Muscle of leg (tissue), 16 donors: ENCODE data around the gene COG2. TPM values are rescaled to one million over a fixed set of nuclear protein-coding genes. Genes with fewer than 3 reads are reported as not detected.
A peak's percentile ranks its signal among the peaks of the same experiment; 100 is the strongest.
"Not testable (repeated sequence)": the region's sequence is repeated elsewhere in the genome, so short reads cannot be mapped to it uniquely, and the experiment has no call there.

Experiments used
- DNase-seq: peaks from one replicate; pipeline ENCODE4 v3.0.0; 2013
- H3K27ac ChIP-seq: one replicate; pipeline ENCODE4 v1.5.1; 2013; ENCODE audit warnings: mild to moderate bottlenecking, low read length, control low read depth
- H3K27me3 ChIP-seq: one replicate; pipeline ENCODE4 v1.6.1; 2013; ENCODE audit warnings: low read length; ENCODE audit not compliant: control insufficient read depth, insufficient read depth
- H3K36me3 ChIP-seq: one replicate; pipeline ENCODE4 v1.6.1; 2013; ENCODE audit warnings: low read length; ENCODE audit not compliant: control insufficient read depth, insufficient read depth
- H3K4me1 ChIP-seq: one replicate; pipeline ENCODE4 v1.6.1; 2013; ENCODE audit warnings: low read length; ENCODE audit not compliant: control insufficient read depth, insufficient read depth
- H3K4me3 ChIP-seq: one replicate; pipeline ENCODE4 v1.5.1; 2013; ENCODE audit warnings: low read length, control low read depth
- H3K9me3 ChIP-seq: replicated peaks from 2 replicates; pipeline ENCODE4 v1.6.1; 2013; ENCODE audit warnings: low read depth, low read length; ENCODE audit not compliant: control insufficient read depth
- WGBS: methylation state at CpG from one replicate; pipeline ENCODE4 v1.1.5; 2013; ENCODE audit warnings: missing lambda C conversion rate; ENCODE audit not compliant: insufficient coverage; 5-methylcytosine and 5-hydroxymethylcytosine counted together
- long read RNA-seq, 11 donors: transcript quantifications; one replicate each; lab custom pipeline, GENCODE V29; 2026
- polyA plus RNA-seq, 8 donors: library from polyadenylated mRNA; unstranded; fragments of 120-200 nt; gene quantifications; one replicate each; pipeline versions ENCODE4 v1.2.1 to v1.2.3, GENCODE V29; 2013; ENCODE audit warnings: inconsistent platforms in 1 of 8, low replicate concordance in 1 of 8; ENCODE audit not compliant: insufficient read length in 8 of 8, insufficient read depth in 1 of 8
- total RNA-seq: library from RNA; stranded (reverse); fragments of 120-200 nt; gene quantifications from one replicate; pipeline ENCODE4 v1.2.4, GENCODE V29; 2013

COG2 gene
- total RNA-seq (23.2 TPM), polyA plus RNA-seq (10 to 100 TPM; 16.3 to 23.1 (median 19.8) TPM)
- long read RNA-seq, donor 1, partial matches to known transcripts, result 0 of 3 reads
- long read RNA-seq, donor 1, other reads (novel, unspliced or antisense), result 0 of 3 reads
- long read RNA-seq, donor 2, result 0 reads
- long read RNA-seq, donor 3, partial matches to known transcripts, result 0 of 4 reads
- long read RNA-seq, donor 3, other reads (novel, unspliced or antisense), result 0 of 4 reads
- long read RNA-seq, donor 4, partial matches to known transcripts, result 0 of 1 reads
- long read RNA-seq, donor 4, other reads (novel, unspliced or antisense), result 0 of 1 reads
- long read RNA-seq, donor 5, partial matches to known transcripts, result 0 of 4 reads
- long read RNA-seq, donor 5, other reads (novel, unspliced or antisense), result 0 of 4 reads
- long read RNA-seq, donor 6, transcript COG2-202 (18 exons, 2,921 nt), result major isoform, 10 of 10 reads
- long read RNA-seq, donor 6, partial matches to known transcripts, result 0 of 10 reads
- long read RNA-seq, donor 6, other reads (novel, unspliced or antisense), result 0 of 10 reads
- long read RNA-seq, donor 7, partial matches to known transcripts, result 0 of 3 reads
- long read RNA-seq, donor 7, other reads (novel, unspliced or antisense), result 0 of 3 reads
- long read RNA-seq, donor 8, partial matches to known transcripts, result 0 of 3 reads
- long read RNA-seq, donor 8, other reads (novel, unspliced or antisense), result 0 of 3 reads
- long read RNA-seq, donor 9, result 0 reads
- long read RNA-seq, donor 10, transcript COG2-202 (18 exons, 2,921 nt), result major isoform, 5 of 5 reads
- long read RNA-seq, donor 10, partial matches to known transcripts, result 0 of 5 reads
- long read RNA-seq, donor 10, other reads (novel, unspliced or antisense), result 0 of 5 reads
- long read RNA-seq, donor 11, transcript COG2-202 (18 exons, 2,921 nt), result major isoform, 5 of 5 reads
- long read RNA-seq, donor 11, partial matches to known transcripts, result 0 of 5 reads
- long read RNA-seq, donor 11, other reads (novel, unspliced or antisense), result 0 of 5 reads

DNA sequence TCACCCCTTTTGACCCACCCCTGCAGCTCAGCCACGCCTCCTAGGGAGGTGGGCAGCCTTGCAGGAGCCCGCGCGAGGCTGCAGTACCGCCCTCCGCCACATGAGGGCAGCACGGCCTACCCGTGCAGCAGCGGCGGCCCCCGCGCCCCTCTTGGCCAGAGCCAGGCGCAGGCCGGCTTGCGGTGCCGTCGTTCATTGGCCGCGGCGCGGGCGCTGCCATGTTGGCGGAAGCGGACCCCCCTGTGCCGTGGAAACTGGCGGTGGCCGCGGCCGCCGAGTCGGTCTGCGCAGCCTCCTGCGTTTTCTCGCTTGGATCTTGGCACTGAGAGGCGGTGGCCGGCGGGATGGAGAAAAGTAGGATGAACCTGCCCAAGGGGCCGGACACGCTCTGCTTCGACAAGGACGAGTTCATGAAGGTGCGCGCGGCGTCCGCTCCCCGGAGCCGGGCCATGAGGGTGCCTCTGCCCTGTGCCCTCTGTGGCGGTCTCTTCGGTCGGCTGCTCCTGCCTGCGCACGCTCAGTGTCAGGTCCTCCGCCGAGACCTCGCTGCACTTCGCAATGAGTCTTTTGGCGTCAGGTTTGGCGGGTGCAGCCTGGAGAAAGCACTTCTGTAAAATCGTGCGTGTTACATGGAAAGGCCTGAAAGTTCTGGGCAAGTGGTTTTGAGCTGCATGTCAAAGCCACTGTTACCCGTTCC lies at the start of gene COG2:
COG2 (plus strand) TSS at position 219 of the 697 bp plus-strand sequence; CDS start at position 345, 126 bp downstream.
- 0% methylated on average over 61 of the region's 62 CpGs for WGBS
- peaks cover 2% of the 10 kb centered on the region for H3K27me3 ChIP-seq
- H3K9me3 ChIP-seq, result no peaks in the 10 kb centered on the region
- peaks cover 11% of the 10 kb centered on the region for H3K4me1 ChIP-seq
- H3K4me3 ChIP-seq, result peak within 1 kb of the TSS; percentile 81
- peak; percentile 97 for DNase-seq
- peak within 1 kb of the TSS; percentile 86 for H3K27ac ChIP-seq
- H3K36me3 ChIP-seq, result peaks cover 12% of the 10 kb centered on the region

GRCh38 chr1:230592848-230593414 lies 49.4 kb upstream of the COG2 start:
- Histone ChIP-seq H3K4me3 (no peak overlapping the region), H3K36me3 (no peaks in the 10 kb centered on the region), H3K9me3 (no peaks in the 10 kb centered on the region), H3K27ac (no peak overlapping the region), H3K27me3 (no peaks in the 10 kb centered on the region), H3K4me1 (no peaks in the 10 kb centered on the region)
- DNase-seq, result no peak
- no CpG with 5 or more reads among the region's 2 CpGs for WGBS

DNA sequence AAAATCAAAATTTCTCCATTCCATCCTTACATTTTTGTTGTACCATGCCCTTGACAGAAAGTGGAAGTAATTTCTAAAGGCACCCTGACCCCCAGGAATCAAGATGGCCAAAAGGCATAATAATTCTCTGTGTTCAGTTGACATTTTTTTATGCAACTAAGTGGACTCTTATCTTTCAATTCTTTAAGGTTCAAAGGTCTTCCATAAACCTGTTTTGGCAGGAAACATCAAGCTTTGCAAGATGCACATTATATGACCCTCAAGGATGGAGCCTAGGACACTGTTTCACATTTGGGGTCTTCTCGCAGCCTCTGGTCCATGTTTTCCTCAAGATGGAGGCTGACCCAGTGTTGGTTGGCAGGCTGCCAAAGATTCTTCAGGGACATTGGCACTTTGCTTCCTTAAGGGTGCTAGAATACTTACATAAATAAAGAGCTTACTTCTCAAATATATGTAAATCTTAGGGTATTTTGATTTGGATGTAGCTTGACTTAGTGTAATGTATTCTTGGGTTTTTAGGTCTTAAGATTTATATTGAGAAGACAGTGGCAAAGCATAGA lies 48.0 kb upstream of the COG2 start:
- 75% methylated on average over 1 of the region's 1 CpG for WGBS

GRCh38 chr1:230595181-230595580 lies 47.1 kb upstream of the COG2 start:
- peaks cover 4% of the 10 kb centered on the region for H3K9me3 ChIP-seq
- H3K27ac ChIP-seq, result no peak overlapping the region
- DNase-seq, result no peak
- WGBS, result no CpG with 5 or more reads among the region's 2 CpGs
- no peaks in the 10 kb centered on the region for H3K4me1 ChIP-seq
- H3K27me3 ChIP-seq, result peaks cover 2% of the 10 kb centered on the region
- H3K4me3 ChIP-seq, result no peak overlapping the region
- no peaks in the 10 kb centered on the region for H3K36me3 ChIP-seq

More for the DNA sequence above, 48.0 kb upstream of the COG2 start:
- Histone ChIP-seq H3K4me3 (no peak overlapping the region), H3K4me1 (no peaks in the 10 kb centered on the region), H3K27me3 (no peaks in the 10 kb centered on the region), H3K9me3 (peaks cover 4% of the 10 kb centered on the region), H3K36me3 (no peaks in the 10 kb centered on the region), H3K27ac (no peak overlapping the region)
- DNase-seq, result no peak

DNA sequence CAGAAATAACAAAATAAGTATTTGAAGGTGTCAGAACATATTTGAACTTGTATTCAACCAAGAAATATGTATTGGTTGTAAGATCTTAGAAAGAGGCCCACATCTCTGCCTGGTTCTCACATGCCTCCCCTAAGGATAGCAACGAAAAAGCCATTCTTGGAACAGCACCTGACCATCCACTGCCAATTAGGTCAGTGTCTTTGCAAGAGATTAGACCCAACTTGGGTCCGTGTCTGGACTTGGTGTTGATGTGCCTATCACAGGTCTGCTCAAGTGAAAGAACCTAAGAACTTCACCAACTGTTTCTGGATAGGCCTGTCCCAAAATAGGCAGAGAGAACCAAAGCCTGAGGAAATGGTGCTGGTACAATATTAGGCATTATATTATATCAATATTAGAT lies 46.0 kb upstream of the COG2 start:
- H3K4me1 ChIP-seq, result no peaks in the 10 kb centered on the region
- H3K9me3 ChIP-seq, result peaks cover 4% of the 10 kb centered on the region
- peaks cover 2% of the 10 kb centered on the region for H3K27me3 ChIP-seq
- no peaks in the 10 kb centered on the region for H3K36me3 ChIP-seq
- H3K4me3 ChIP-seq, result no peak overlapping the region
- no peak overlapping the region for H3K27ac ChIP-seq
- no peak for DNase-seq
- WGBS, result 100% methylated on average over 1 of the region's 2 CpGs

DNA sequence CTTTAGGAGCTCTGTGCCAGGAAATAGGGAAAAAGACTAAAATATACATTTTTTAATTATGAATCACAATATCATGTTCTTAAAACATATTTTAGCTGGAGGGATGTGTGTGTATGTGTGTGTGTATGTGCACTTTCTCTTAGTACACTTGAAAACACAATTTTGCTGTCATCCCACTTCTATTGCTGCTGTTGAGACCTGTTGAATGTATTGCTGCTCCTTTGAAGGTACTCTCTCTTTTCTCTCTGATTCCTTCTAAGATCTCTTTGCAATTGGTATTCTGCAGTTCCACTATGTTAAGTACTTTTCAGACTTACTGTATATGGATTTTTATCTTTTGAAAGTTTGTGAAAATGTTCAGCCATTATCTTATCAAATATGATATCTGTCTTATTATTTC lies 43.5 kb upstream of the COG2 start:
- no peak for DNase-seq
- Histone ChIP-seq H3K36me3 (no peaks in the 10 kb centered on the region), H3K27ac (no peak overlapping the region), H3K27me3 (peaks cover 2% of the 10 kb centered on the region), H3K9me3 (peaks cover 4% of the 10 kb centered on the region), H3K4me1 (no peaks in the 10 kb centered on the region), H3K4me3 (no peak overlapping the region)

DNA sequence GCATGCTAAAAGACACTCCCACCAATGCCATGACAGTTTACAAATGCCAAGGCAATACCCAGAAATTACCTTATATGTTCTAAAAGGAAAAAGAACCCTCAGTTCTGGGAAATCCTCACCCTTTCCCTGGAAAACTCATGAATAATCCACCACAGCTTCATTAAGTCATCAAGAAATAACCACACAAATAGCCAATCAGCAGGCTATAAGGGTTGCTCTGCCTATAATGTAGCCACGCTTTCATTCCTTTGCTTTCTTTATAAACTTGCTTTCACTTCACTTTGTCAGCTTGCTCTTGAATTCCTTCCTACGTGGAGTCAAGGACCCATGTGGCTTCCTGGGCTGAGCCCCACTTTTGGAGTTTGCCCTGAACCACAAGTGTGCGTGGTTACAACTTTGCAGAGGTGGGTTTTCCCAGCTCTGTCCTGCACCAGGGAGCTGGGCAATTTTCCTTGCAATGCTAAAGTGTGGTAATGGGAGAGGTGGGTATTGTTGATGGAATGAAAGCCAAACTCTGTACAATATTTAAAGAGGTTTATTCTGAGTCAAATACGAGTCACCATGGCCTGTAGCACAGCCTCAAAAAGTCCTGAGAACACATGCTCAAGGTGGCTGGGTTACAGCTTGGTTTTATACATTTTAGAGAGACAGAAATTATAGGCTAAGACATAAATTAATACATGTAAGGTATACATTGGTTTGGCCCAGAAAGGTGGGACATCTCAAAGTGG lies 42.2 kb upstream of the COG2 start:
- Histone ChIP-seq H3K9me3 (peaks cover 4% of the 10 kb centered on the region), H3K36me3 (no peaks in the 10 kb centered on the region), H3K27ac (no peak overlapping the region), H3K4me3 (no peak overlapping the region), H3K27me3 (peaks cover 2% of the 10 kb centered on the region), H3K4me1 (no peaks in the 10 kb centered on the region)
- no peak for DNase-seq
- 50% methylated on average over 1 of the region's 4 CpGs for WGBS

DNA sequence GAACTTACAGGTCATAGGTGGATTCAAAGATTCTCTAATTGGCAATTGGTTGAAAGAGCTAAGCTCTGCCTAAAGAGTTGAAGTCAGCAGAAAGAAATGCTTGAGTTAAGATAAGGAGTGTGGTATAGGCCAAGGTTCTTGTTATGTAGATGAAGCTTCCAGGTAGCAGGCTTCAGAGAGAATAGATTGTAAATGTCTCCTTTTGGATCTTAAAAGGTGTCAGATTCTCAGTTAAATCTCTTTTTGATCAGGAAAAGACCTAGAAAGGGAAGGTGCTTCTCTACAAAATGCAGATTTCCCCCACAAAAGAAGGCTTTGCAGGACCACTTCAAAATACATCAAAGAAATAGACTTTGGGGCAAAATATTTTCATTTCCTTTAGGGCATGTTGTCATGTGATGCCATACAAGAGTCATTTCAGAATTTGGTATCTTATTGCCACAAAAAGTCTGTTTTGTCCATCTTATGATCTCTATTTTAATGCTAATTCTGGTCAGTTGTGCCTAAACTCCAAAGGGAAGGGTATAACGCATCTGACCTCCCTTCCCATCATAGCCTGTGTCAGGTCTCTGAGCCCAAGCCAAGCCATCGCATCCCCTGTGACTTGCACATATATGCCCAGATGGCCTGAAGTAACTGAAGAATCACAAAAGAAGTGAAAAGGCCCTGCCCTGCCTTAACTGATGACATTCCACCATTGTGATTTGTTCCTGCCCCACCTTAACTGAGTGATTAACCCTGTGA lies 41.5 kb upstream of the COG2 start:
- not testable (repeated sequence) for H3K4me1 ChIP-seq, H3K27ac ChIP-seq, DNase-seq, H3K4me3 ChIP-seq, H3K9me3 ChIP-seq, H3K27me3 ChIP-seq, H3K36me3 ChIP-seq
- WGBS, result no CpG with 5 or more reads among the region's 2 CpGs
